NCI-H748 (cell line): ENCODE results near the gene STRIP1.
A peak's percentile ranks its signal among the peaks of the same experiment; 100 is the strongest.

Experiments used
- DNase-seq: peaks from one replicate; lab custom pipeline; 2025; ENCODE audit not compliant: unreplicated experiment; lab: John Stamatoyannopoulos, UW

STRIP1 gene, protein sequence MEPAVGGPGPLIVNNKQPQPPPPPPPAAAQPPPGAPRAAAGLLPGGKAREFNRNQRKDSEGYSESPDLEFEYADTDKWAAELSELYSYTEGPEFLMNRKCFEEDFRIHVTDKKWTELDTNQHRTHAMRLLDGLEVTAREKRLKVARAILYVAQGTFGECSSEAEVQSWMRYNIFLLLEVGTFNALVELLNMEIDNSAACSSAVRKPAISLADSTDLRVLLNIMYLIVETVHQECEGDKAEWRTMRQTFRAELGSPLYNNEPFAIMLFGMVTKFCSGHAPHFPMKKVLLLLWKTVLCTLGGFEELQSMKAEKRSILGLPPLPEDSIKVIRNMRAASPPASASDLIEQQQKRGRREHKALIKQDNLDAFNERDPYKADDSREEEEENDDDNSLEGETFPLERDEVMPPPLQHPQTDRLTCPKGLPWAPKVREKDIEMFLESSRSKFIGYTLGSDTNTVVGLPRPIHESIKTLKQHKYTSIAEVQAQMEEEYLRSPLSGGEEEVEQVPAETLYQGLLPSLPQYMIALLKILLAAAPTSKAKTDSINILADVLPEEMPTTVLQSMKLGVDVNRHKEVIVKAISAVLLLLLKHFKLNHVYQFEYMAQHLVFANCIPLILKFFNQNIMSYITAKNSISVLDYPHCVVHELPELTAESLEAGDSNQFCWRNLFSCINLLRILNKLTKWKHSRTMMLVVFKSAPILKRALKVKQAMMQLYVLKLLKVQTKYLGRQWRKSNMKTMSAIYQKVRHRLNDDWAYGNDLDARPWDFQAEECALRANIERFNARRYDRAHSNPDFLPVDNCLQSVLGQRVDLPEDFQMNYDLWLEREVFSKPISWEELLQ

DNA sequence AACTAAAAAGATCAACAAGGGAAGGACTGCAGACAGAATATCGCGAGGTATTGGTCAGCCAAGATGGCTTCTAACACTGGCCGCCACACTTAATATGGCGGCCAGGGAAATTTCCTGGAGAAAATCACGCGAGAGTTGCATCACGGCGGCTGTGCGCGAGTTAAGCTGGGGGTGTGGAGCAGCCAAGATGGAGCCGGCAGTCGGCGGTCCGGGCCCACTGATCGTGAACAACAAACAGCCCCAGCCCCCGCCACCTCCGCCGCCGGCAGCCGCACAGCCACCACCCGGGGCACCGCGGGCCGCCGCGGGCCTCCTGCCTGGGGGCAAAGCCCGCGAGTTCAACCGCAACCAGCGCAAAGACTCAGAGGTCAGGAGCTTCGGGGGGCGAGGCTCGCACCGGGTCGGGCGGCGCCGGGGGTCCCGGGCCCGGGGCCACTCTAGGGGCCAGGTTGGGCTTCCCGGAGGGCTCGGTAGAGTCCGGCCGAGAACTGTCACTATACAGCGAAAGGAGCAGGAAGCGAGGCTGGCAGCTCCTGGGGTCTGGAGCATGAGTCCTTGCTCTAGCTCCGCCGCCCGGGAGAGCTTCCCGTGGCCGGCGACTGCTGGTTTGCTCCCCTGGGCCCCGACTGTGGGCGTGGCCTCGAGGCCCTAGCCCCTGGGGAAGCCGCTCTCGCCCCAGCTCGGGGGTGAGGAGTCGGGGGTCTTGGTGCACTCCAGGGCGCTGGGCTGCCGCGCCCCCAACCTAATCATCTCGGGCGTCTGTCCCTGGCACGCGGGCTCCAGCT lies at the start of gene STRIP1:
Gene STRIP1, plus strand, starts transcription at position 174 of the 785 bp plus-strand sequence. Its CDS starts 14 bp downstream, at position 188.
- DNase-seq = peak; percentile 95

DNA sequence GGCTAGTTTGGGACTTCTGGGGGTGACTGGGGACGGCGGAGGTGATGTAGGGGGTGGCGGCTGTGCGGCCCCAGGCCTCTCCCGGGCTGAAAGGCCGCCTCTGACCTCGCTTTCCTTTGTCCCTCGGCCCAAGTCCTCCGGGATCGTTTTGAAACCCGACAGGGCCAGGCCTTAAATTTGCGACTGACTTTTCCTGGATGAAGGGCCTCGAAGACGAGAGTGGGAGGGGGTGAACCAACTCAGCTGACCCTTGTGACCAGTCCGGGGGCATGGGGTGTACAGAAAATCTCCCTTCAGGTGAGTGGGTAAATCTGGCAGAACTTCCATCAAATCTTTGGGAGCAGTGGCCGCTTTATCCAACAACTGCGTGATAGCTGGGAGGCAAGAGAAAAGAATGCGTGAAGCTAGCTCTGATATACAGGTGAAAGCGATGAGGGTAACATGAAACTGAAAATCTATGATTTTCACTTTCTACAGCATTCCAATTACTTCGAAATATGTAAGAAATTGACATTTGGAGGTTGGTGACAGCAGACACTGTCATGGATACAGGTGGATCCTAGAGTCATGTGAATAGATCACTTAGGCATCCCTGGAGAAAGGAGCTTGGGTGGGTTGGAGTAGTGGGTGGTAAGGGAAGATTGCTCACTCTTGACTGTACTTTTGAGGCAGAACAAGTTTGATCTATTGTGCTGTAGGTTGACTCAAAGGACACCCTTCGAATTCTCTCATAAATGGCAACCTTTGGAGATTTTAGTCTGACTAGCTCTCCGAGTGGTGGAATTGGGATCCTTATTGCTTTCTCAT lies 49.0 kb upstream of the STRIP1 start:
- peak; percentile 47 for DNase-seq

DNA sequence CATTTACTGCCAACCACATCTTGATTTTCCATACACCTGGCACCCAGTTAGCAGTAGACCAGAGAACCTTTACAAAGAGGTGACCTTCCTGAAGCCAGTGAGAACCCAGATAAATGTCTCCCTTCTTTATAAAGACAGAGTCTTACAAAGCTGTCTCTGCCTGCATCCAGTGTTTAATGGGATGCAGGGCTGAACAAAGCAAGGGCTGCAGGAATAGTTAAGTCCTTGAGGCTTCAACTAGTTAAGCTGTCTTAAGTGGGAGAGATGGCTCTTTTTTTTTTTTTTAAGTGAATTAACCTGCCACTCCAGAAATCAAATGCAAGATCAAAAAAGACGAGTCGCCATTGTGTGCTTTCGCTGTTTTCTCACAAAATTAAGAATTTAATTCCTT lies 48.4 kb upstream of the STRIP1 start:
- DNase-seq = no peak

DNA sequence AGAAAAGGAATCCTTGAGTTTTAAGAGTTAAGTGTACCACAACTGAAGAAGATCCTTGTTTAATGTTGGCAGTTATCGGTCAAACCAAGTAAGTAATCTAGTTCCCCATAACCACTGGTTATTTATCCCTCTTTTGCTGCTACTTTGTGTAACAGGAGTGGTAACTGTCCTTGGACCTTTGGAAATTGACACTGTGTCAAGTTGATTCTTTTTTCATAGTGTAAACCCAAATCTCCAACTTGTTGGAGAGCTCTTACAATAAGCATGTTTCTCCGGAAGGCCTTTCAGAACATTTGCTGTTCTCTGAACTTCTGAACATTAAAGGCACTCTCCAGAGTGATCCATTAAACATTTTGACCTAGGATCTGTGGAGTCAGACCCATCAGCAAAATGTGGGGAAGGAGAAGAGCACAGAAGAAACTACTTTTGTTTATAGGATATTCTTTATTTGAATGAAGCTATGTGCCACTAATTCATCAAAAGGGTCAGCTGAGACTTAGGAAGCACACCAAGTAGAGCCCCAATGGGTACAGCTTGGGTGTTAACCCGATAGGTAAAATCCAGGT lies 46.0 kb upstream of the STRIP1 start:
- no peak for DNase-seq

DNA sequence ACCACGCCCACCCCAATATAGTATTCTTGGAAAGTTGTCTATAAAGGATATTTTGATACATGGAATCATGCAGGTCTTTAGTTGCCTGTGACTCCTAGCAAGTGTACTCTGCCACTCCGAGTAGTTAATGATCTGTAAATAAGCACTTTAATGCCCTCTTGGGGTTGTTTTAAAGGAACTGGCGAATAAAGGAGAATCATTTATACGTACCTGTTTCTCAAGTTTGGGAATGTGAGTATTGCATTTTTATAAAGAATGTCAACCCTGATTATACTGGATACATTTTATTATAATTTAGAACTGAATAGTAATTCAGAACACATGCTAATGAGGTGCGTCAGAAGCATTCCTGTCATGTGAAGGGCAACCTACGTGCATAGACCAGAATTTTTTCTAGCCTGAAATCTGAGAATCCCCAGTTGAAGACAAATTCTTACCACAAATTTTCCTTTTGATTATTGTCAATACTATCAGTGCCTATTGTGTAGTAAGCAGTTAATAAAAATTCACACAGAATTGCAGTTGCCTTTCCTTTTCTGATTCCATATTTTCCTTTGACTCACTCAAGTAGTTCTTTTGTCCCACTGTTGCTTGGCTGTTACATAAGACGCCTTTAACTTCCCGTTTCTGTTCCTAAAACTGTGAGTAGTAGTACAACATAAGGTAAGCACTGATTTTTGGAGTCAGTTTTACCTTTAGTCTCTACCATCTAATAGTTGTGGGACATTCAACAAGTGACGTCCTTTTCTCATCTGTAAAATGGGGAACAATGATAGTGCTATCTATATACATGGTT lies 44.7 kb upstream of the STRIP1 start:
- DNase-seq = no peak

DNA sequence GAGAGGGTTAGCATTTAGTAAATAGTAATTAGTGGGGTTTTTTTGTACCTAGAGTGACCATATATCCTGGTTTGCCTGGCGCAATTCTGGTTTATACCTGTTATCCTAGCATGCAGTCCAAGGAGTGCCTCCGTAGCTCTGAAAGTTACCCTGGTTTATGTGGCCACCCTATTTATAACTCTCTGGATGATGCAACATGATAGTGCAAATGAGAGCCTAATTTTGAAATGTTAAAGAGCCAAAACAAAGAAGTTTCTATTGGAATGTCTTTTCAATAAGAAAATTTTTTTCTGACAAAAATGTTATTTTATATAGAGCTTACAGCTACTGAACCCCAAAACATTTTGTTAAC lies 44.1 kb upstream of the STRIP1 start:
- no peak for DNase-seq

DNA sequence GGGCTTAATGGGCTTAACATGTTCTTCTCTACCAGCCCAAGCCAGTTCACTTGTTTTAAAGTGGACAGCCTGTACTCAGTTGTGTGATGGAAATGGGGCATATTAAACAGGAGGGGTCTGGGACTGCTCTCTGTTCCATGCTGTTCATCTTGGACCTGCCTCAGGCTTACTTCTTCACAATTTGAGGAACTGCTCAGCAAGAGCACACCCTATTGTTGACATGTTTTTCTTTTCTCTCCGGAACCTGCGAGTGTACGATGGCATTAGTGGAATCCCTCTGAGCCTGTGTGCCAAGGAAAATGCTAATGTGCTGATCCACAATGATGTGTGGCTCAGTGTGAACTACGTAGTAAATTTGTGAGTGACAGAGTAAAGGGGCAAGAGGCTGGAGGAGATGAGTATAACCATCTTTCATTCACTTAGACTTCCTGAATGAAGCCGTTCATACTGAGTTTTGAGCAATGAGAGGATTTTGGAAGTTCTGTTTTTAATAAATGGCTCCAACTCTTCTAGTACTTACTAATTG lies 43.0 kb upstream of the STRIP1 start:
- no peak for DNase-seq

DNA sequence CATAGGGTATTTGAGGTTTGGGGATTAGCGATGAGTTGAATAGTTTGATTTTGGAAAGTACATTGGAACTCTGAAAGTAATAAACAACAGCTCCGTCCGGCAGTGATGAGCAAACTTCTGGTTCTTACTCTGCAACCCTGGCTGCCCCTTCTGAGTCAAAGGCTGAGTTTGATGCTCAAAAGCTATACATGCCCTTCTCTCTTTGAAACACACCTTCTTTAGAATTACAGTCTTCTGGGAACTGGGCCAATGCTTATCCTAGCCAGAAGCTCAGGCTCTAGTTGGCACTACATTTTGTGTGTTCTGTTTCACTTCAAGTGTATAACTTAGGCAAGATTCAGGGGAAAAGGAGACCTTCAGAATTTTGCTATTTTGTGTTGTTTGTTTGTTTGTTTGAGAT lies 40.5 kb upstream of the STRIP1 start:
- no peak for DNase-seq

DNA sequence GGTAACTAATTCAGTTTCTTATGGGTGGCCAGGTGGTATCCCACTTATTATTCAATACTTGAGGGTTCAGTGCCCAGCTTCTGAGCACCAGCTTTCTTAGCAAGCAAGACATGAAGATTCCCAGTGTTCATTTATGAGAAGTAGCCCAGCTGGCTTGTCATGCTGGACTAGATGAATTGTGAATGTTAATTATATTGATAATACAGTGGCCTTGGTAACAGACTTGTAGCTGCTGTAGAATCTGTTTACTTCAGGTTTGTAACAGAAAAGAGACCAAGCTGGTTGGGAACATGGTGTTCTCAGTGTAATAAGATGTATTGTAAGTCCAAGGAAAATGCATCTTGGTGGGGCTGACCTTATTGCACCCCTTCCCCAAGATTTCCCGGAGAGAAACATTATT lies 39.8 kb upstream of the STRIP1 start:
- DNase-seq = peak; percentile 21

DNA sequence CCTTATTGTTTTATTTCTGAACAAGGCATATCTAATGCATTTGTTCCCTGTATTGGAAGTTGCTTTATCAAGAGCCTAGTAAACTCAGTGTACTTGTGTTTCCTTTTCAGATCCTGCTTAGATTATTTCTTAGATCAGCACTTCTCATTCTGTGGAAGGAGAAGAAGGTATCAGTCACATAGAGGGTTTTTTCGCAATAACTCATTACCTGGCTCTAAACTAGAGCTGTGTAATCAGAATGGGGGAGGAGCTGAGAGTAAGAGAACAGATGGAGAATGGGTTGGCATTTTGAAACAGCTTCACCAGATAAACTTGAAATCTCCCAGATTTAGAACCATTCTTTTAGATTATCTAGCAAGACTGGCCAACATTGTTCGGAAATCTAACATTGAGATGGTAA lies 38.9 kb upstream of the STRIP1 start:
- DNase-seq = no peak

DNA sequence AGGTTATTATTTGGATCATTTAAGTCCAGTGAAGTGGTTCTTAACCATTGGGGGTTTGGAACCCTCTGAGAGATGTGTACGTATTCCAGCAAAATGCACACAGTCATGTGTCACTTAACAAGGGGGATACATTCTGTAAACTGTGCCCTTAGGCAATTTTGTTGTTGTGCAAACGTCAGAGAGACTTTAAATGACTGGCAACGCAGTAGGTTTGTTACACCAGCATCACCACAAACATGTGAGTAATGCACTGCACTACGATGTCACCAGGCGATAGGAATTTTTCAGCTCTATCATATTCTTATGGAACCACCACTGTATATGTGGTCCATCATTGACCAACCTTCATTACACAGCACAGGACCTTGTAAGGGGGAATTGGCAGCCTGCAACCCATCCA lies 37.9 kb upstream of the STRIP1 start:
- no peak for DNase-seq

DNA sequence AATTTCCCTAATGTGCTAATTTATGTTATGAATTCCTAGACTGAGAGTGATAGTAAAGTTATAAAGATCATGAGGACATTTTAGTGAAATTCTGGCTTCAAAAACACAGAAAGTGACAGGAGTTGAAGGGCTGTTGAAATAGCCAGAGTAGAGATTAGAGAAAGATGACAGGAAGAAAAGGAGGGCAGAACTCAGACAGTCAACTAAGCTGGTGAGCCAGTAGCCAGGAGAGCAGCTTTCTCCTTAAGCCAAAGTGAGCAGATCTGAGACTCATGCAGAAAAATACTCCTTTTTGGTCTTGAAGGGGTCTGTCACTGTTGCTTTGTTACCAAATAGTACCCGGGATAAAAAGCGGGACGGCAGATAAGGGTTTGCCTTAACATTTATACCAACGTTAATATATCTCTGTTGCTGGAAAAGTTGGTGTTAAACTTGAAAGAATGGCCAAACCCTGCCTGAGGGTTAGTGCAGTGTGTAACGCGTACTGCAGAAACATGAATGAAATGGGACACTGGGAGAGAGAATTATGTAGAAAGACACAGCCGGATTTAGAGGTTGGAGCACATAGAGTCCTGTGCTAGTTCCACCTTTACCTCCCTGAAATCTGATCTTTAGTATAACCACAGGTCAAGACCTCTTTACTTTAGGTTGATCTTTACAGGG lies 37.1 kb upstream of the STRIP1 start:
- DNase-seq = no peak

DNA sequence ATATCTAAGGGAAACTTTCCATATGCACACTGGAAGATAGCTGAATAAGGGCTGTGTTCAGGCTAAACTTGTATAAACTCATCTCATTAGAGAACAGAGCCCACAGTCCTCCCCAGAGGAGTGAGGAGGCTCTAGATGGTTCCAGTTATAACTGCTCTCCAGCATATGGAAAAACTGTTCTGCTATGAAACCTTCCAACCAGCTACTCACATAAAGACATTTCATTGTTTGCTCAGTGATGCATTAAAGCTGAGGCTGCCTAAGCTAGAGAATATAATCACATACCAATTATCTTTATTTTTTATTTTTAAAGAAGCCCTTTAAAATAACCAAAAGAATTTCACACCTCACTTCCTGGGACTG lies 36.6 kb upstream of the STRIP1 start:
- DNase-seq = no peak

DNA sequence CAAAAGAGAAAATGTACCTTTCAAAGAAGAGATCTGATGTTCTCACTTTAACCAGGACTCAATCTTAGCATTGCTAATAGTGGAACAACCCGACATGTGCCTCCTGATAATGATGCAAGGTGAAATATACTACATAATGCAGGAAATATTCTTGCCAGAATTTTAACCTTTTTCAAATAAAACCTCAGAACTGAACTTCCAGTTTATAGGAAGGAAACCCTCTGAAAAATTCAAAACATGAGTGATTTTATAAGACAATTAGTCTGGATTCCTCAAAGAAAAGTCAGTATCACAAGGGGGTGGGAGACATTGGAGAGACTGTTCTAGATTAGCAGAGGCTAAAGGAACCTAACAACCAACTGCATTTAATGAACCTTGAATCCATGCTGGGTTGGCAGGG lies 31.7 kb upstream of the STRIP1 start:
- DNase-seq = no peak

DNA sequence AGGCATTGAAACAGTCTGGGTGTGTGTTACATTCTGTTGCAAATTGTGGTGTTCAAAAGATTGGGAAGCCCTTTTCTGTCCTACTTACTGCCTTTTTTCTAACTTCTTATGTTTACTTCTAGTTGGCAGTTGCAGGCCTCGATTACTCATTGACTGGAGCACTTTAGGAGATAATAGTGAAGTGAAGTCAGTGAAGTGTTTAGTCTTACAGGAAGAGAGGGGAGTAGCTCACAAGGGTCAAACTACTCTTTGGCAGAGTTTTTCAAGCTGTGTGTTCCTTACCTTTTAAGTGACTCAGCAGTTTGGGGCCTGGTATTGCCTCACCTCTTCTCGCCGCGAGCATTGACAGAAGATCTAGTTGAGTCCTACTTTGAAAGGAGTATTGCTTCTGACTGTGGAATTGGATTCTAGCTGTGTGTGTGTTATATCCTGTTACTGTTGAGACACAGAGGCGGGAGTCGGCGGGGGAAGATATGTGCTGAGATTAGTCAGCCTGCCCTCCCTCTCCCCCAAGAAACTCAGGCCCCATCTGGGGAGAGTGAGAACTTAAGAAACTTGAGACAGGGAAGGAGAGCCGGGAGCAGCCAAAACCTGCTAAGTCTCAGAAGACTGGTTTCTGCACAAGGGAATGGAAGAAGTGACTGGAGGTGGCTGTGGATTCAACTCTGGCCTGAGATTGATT lies 30.5 kb upstream of the STRIP1 start:
- DNase-seq = no peak

DNA sequence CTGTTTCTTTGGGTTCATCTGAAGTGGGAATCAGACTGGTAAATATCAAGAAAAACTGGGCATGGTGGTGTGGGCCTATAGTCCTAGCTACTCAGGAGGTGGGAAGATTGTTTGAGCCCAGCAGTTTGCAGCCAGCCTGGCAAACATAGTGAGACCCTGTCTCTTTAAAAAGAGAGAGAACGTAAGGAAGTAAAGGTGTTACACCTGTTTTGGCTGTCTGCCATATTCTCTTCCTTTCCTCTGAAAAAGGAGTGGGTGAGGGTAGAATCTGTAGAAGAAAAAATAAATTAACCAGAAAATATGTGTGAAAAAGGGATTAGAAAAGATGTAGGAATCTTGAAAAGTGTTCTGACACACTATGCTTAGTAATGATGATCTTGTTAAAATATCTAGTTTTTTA lies 29.8 kb upstream of the STRIP1 start:
- DNase-seq = no peak

DNA sequence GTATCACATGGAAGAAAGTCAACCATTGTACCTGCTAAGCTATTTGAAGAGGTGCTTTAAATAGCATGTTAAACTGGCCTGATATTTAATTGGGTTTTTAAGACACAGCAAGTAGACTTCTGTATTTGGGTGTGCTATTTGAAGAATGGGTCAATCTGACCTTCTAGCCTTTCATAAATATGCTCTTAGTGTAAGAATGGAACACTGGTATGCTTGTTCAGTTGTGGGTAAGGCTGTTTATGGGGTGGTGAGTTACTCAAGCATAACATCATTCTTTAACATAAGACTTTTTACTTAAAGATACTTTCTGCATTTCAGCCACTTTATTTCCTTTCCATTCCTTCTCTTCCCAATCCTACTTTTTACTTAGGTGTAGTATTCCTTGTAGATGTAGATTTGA lies 28.5 kb upstream of the STRIP1 start:
- no peak for DNase-seq

DNA sequence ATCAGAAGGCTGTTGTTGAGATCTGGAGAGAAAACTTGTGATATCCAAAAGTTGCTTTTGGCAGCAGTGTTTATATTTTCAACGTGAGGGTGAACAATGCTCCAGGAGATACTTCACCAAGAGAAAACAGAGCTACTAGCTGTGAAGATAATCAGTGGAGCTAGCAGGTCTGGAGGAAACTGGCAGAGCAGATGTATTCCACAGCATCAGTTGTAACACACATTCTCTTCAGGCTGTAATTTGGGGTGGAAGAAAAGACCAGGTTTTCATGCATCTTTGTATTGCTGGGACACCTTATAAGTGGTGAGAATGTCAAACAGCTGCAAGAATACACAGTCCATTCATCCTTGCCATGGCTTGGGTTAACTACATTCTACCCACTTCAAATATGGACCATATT lies 27.9 kb upstream of the STRIP1 start:
- no peak for DNase-seq
